PC-9 (cell line): ENCODE data around the gene ZBTB43. TPM values are rescaled to one million over a fixed set of nuclear protein-coding genes. Genes with fewer than 3 reads are reported as not detected.

Source experiments
- BruUV-seq: library from RNA; stranded (reverse); fragments of 400-500 nt; replicated peaks from 2 replicates; lab custom pipeline; 2021; lab: Mats Ljungman, UMichigan
- CTCF ChIA-PET: fragments of 300-600 bp; sonication (Branson Sonifier 250); formaldehyde crosslinking; loops from one replicate; lab custom pipeline; 2022; ENCODE audit warnings: antibody characterized with exemption; lab: Charles Lee
- POLR2A ChIA-PET: fragments of 300-600 bp; sonication (Branson Sonifier 250); formaldehyde crosslinking; loops from one replicate; lab custom pipeline; 2022; ENCODE audit warnings: antibody characterized with exemption; ENCODE audit not compliant: unreplicated experiment; lab: Charles Lee
- DNase-seq, 2 experiments: peaks; one replicate each; pipeline versions ENCODE4 v3.0.0 to v3.0.0-alpha.2; 2015 to 2022; ENCODE audit warnings: mixed read lengths in 1 of 2
- H2AFZ ChIP-seq: fragments of 200-600 bp; sonication (generic); 2 replicates; pipeline ENCODE4 v1.8.1; 2017; ENCODE audit warnings: antibody characterized with exemption
- H3F3A ChIP-seq: fragments of 200-600 bp; sonication (generic); 2 replicates; pipeline ENCODE4 v1.8.1; 2017; ENCODE audit warnings: antibody characterized with exemption, mild to moderate bottlenecking, low read depth; ENCODE audit not compliant: insufficient read depth
- H3K27ac ChIP-seq: fragments of 200-600 bp; sonication (generic); 2 replicates; pipeline ENCODE4 v1.6.1; 2016; ENCODE audit warnings: mixed run types
- H3K27me3 ChIP-seq: fragments of 200-600 bp; sonication (generic); 2 replicates; pipeline ENCODE4 v1.6.1; 2016; ENCODE audit warnings: low read depth, mixed run types; ENCODE audit not compliant: insufficient read depth
- H3K36me3 ChIP-seq: fragments of 200-600 bp; sonication (generic); 2 replicates; pipeline ENCODE4 v1.6.1; 2016; ENCODE audit warnings: low read depth, mixed run types
- H3K4me1 ChIP-seq: fragments of 200-600 bp; sonication (generic); replicated peaks from 2 replicates; pipeline ENCODE4 v1.6.1; 2016; ENCODE audit warnings: mixed run types; ENCODE audit not compliant: insufficient read depth
- H3K4me2 ChIP-seq: fragments of 200-600 bp; sonication (generic); 2 replicates; pipeline ENCODE4 v1.6.1; 2017; ENCODE audit warnings: mixed run types
- H3K4me3 ChIP-seq: fragments of 200-600 bp; sonication (generic); 2 replicates; pipeline ENCODE4 v1.6.1; 2016; ENCODE audit warnings: mixed run types
- H3K79me2 ChIP-seq: fragments of 200-600 bp; sonication (generic); 2 replicates; pipeline ENCODE4 v1.6.1; 2017; ENCODE audit warnings: low read depth, mixed run types
- H3K9me2 ChIP-seq: fragments of 200-600 bp; sonication (generic); 2 replicates; pipeline ENCODE4 v1.8.1; 2017; ENCODE audit warnings: mild to moderate bottlenecking; ENCODE audit not compliant: insufficient read depth
- H3K9me3 ChIP-seq: fragments of 200-600 bp; sonication (generic); 2 replicates; pipeline ENCODE4 v1.8.1; 2016; ENCODE audit warnings: low read depth; ENCODE audit not compliant: insufficient read depth
- H4K20me1 ChIP-seq: fragments of 200-600 bp; sonication (generic); 2 replicates; pipeline ENCODE4 v1.8.1; 2017; ENCODE audit not compliant: insufficient read depth
- EZH2 ChIP-seq: fragments of 200-600 bp; sonication (generic); IDR thresholded peaks from 2 replicates; pipeline ENCODE4 v1.8.0; 2017; ENCODE audit warnings: antibody characterized with exemption, low read depth
- intact Hi-C: fragments of 100-400 bp; cut with micrococcal nuclease; formaldehyde crosslinking; loops from one replicate; pipeline ENCODE4 v1.10.0; 2022; ENCODE audit not compliant: unreplicated experiment
- total RNA-seq: library from RNA; stranded (reverse); gene quantifications from 2 replicates; pipeline ENCODE4 v1.2.3, GENCODE V29; 2021
- TF ChIP-seq, protein P1 (sequence below): fragments of 200-600 bp; sonication (generic); conservative IDR thresholded peaks from 2 replicates; pipeline ENCODE4 v1.6.1; 2017; ENCODE audit warnings: mixed run types, antibody characterized with exemption, mild to moderate bottlenecking, moderate library complexity

ZBTB43 gene
- total RNA-seq, 1 experiment from 2014 or later = 18.4 TPM

DNA sequence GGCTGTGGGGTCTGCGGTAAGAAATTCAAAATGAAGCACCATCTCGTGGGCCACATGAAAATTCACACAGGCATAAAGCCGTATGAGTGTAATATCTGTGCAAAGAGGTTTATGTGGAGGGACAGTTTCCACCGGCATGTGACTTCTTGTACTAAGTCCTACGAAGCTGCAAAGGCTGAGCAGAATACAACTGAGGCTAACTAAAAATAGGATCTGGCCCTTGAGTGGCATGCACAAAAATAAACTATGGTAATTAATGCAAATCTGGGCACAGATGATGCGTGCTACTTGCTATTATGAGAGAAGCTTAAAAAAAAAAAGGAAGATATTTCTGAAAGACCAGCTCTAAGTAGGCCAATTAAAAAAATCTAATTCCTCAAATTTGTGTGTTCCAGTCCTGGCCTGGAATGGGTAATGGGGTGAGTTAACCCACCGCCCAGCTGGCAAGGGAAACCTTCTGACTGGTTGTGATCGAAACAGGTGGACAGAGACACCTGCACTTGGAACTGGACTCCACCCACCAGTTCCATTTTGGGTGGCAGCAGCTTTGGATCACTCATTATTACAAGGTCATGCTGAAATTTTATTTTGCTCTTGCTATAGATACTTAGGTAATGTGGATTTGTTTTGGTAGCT is 29.0 kb downstream of the ZBTB43 start:
- Histone ChIP-seq H3K79me2 (peaks cover 6% of the 10 kb centered on the region; the same call in 1 of the 2 replicates), H3K4me2 (no peak overlapping the region), H3K27ac (no peak overlapping the region), H3K9me2 (no peaks in the 10 kb centered on the region), H2AFZ (no peak overlapping the region), H3K9me3 (no peaks in the 10 kb centered on the region), H3K36me3 (peaks cover 16% of the 10 kb centered on the region), H3K27me3 (no peaks in the 10 kb centered on the region), H3F3A (no peaks in the 10 kb centered on the region), H3K4me1 (no peaks in the 10 kb centered on the region), H4K20me1 (peaks cover 10% of the 10 kb centered on the region), H3K4me3 (no peak overlapping the region)
- no peak for DNase-seq
- TF ChIP-seq, protein P1, sequence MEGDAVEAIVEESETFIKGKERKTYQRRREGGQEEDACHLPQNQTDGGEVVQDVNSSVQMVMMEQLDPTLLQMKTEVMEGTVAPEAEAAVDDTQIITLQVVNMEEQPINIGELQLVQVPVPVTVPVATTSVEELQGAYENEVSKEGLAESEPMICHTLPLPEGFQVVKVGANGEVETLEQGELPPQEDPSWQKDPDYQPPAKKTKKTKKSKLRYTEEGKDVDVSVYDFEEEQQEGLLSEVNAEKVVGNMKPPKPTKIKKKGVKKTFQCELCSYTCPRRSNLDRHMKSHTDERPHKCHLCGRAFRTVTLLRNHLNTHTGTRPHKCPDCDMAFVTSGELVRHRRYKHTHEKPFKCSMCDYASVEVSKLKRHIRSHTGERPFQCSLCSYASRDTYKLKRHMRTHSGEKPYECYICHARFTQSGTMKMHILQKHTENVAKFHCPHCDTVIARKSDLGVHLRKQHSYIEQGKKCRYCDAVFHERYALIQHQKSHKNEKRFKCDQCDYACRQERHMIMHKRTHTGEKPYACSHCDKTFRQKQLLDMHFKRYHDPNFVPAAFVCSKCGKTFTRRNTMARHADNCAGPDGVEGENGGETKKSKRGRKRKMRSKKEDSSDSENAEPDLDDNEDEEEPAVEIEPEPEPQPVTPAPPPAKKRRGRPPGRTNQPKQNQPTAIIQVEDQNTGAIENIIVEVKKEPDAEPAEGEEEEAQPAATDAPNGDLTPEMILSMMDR = no peak
- no peak for TF ChIP-seq EZH2
- POLR2A ChIA-PET = interaction anchor here (0.6 kb wide), 1 partner anchor 271 kb away, joined by 6 read pairs; no protein-coding TSS in a partner anchor
- intact Hi-C loops = no loop called here
- CTCF ChIA-PET = no interaction called here
- no TSS peak for BruUV-seq

DNA sequence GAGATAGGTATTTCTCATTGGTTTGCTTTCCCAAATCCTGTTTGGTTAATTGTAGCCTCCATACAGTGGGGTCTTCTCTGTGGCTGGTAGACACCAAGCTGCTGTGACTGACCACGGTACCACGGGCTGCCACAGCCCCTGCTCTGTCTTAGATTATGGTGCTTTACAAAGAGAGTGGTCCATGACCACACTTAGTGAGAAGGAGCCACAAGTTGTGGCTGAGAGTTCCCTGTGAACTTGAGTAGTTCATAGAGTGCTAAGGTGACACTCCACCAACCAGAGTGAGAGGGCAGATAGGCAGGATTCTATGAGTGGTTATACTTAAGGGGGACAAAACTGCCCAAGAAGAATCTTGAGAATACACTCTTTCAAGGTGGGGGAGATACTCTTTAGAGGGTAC is 29.8 kb downstream of the ZBTB43 start:
- no peak overlapping the region for H3K27ac ChIP-seq
- no peak overlapping the region for H2AFZ ChIP-seq
- ChIA-PET CTCF (no interaction called here), POLR2A (no interaction called here)
- TF ChIP-seq, protein P1 = no peak
- TF ChIP-seq EZH2 = no peak
- no peaks in the 10 kb centered on the region for H3F3A ChIP-seq
- H3K4me1 ChIP-seq = no peaks in the 10 kb centered on the region; the same call in 1 of the 2 replicates
- no peaks in the 10 kb centered on the region for H3K9me2 ChIP-seq
- no peaks in the 10 kb centered on the region for H3K79me2 ChIP-seq
- no TSS peak for BruUV-seq
- intact Hi-C loops = no loop called here
- H3K9me3 ChIP-seq = no peaks in the 10 kb centered on the region
- peaks cover 16% of the 10 kb centered on the region for H3K36me3 ChIP-seq
- no peak overlapping the region for H3K4me3 ChIP-seq
- no peaks in the 10 kb centered on the region for H3K27me3 ChIP-seq
- H4K20me1 ChIP-seq = peaks cover 5% of the 10 kb centered on the region
- H3K4me2 ChIP-seq = no peak overlapping the region
- DNase-seq = no peak

DNA sequence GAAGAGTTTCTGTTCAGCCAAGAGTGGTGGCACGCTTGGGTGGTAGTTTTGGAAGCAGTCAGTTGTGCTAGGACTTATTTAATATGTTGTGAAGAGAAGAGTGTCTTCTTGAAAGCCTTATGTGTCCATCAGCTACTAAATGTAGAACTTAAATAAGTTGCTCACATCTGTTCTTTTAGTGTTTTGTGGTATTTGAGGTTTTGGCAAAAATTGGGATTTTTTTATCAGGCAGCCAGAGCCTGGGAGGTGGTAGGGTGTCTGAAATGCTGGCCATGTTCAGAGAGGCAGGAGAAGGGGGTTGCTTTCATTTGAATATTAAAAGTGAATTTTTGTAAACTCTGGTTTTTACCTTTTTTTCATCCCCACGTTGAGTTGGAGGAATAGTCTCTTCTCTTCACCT is 31.4 kb downstream of the ZBTB43 start:
- DNase-seq = no peak
- intact Hi-C loops = no loop called here
- H4K20me1 ChIP-seq = peaks cover 5% of the 10 kb centered on the region
- H3K4me2 ChIP-seq = no peak overlapping the region
- POLR2A ChIA-PET = no interaction called here
- H3K36me3 ChIP-seq = peaks cover 16% of the 10 kb centered on the region
- H2AFZ ChIP-seq = no peak overlapping the region
- no peaks in the 10 kb centered on the region; the same call in 1 of the 2 replicates for H3K4me1 ChIP-seq
- no peaks in the 10 kb centered on the region for H3K27me3 ChIP-seq
- no peaks in the 10 kb centered on the region for H3K79me2 ChIP-seq
- H3F3A ChIP-seq = no peaks in the 10 kb centered on the region
- no peak for TF ChIP-seq EZH2
- TF ChIP-seq, protein P1 = no peak
- CTCF ChIA-PET = interaction anchor here (0.6 kb wide), 1 partner anchor 14 kb away, joined by 6 read pairs; no protein-coding TSS in a partner anchor
- no peak overlapping the region for H3K4me3 ChIP-seq
- H3K9me2 ChIP-seq = no peaks in the 10 kb centered on the region
- no peak overlapping the region for H3K27ac ChIP-seq
- no TSS peak for BruUV-seq
- no peaks in the 10 kb centered on the region for H3K9me3 ChIP-seq
